Calu3 (cell line): ENCODE data around the gene MGAT3. TPM values are rescaled to one million over a fixed set of nuclear protein-coding genes. Genes with fewer than 3 reads are reported as not detected.

Experiments
- BruUV-seq: library from RNA; stranded (reverse); fragments of 400-500 nt; replicated peaks from 2 replicates; lab custom pipeline; 2021; lab: Mats Ljungman, UMichigan
- CTCF ChIA-PET: fragments of 300-600 bp; sonication (Branson Sonifier 250); formaldehyde crosslinking; loops from one replicate; lab custom pipeline; 2022; ENCODE audit warnings: antibody characterized with exemption; lab: Charles Lee
- DNase-seq: peaks from one replicate; pipeline ENCODE4 v3.0.0; 2022
- H3K27ac Mint-ChIP-seq: one replicate; pipeline ENCODE4 v1.8.0; 2022; ENCODE audit warnings: mixed read lengths; ENCODE audit not compliant: unreplicated experiment
- H3K27me3 Mint-ChIP-seq: one replicate; pipeline ENCODE4 v1.8.0; 2022; ENCODE audit warnings: mixed read lengths; ENCODE audit not compliant: unreplicated experiment
- H3K36me3 Mint-ChIP-seq: one replicate; pipeline ENCODE4 v1.8.0; 2022; ENCODE audit warnings: mild to moderate bottlenecking, moderate library complexity, mixed read lengths; ENCODE audit not compliant: insufficient read depth, unreplicated experiment
- H3K4me1 Mint-ChIP-seq: one replicate; pipeline ENCODE4 v1.8.0; 2022; ENCODE audit warnings: mild to moderate bottlenecking, low read depth, mixed read lengths; ENCODE audit not compliant: unreplicated experiment
- H3K4me3 Mint-ChIP-seq: one replicate; pipeline ENCODE4 v1.8.0; 2022; ENCODE audit warnings: mild to moderate bottlenecking, low read depth, moderate library complexity, mixed read lengths; ENCODE audit not compliant: unreplicated experiment
- H3K9me3 Mint-ChIP-seq: one replicate; pipeline ENCODE4 v1.8.0; 2022; ENCODE audit warnings: low read depth, mixed read lengths; ENCODE audit not compliant: unreplicated experiment
- CTCF ChIP-seq: fragments of 200-600 bp; IDR thresholded peaks from one replicate; pipeline ENCODE4 v1.8.0; 2022; ENCODE audit warnings: antibody characterized with exemption; ENCODE audit not compliant: unreplicated experiment
- intact Hi-C: fragments of 100-400 bp; cut with micrococcal nuclease; formaldehyde crosslinking; loops from one replicate; pipeline ENCODE4 v1.10.0; 2022; ENCODE audit not compliant: unreplicated experiment
- total RNA-seq: library from RNA; stranded (reverse); gene quantifications from 2 replicates; pipeline ENCODE4 v1.2.3, GENCODE V29; 2022

MGAT3 gene
- total RNA-seq, 1 experiment from 2014 or later, result 33.0 TPM

GRCh38 chr22:39508393-39508792 lies 51.6 kb downstream of the MGAT3 start:
- intact Hi-C loops, result no loop called here
- BruUV-seq, result no TSS peak
- Mint-ChIP-seq H3K27ac (no peak overlapping the region), H3K4me1 (peaks cover 25% of the 10 kb centered on the region), H3K27me3 (no peaks in the 10 kb centered on the region), H3K4me3 (no peak overlapping the region), H3K36me3 (peaks cover 78% of the 10 kb centered on the region), H3K9me3 (no peaks in the 10 kb centered on the region)
- TF ChIP-seq CTCF, result no peak
- CTCF ChIA-PET, result no interaction called here
- DNase-seq, result no peak

GRCh38 chr22:39510529-39511149 lies 53.8 kb downstream of the MGAT3 start:
- no TSS peak for BruUV-seq
- no peak overlapping the region for H3K27ac Mint-ChIP-seq
- no peak for DNase-seq
- peaks cover 14% of the 10 kb centered on the region for H3K4me1 Mint-ChIP-seq
- no peak for TF ChIP-seq CTCF
- no peaks in the 10 kb centered on the region for H3K9me3 Mint-ChIP-seq
- H3K4me3 Mint-ChIP-seq, result no peak overlapping the region
- intact Hi-C loops, result no loop called here
- CTCF ChIA-PET, result interaction anchor here (0.6 to 1.2 kb wide), 3 partner anchors 47 to 687 kb away, joined by 3 to 4 read pairs (median 3); partner anchors contain the start of gene TAB1
- no peaks in the 10 kb centered on the region for H3K27me3 Mint-ChIP-seq
- peaks cover 83% of the 10 kb centered on the region for H3K36me3 Mint-ChIP-seq

- no peak for DNase-seq
- CTCF ChIA-PET, result interaction anchor here (1.1 kb wide), 1 partner anchor 14 kb away, joined by 3 read pairs; no protein-coding TSS in a partner anchor
- no TSS peak for BruUV-seq
- Mint-ChIP-seq H3K27ac (no peak overlapping the region), H3K4me3 (no peak overlapping the region), H3K36me3 (peaks cover 83% of the 10 kb centered on the region), H3K27me3 (no peaks in the 10 kb centered on the region), H3K9me3 (no peaks in the 10 kb centered on the region), H3K4me1 (peaks cover 10% of the 10 kb centered on the region)
- no peak for TF ChIP-seq CTCF
- intact Hi-C loops, result no loop called here
Measured at GRCh38 chr22:39511226-39511625, 54.4 kb downstream of the MGAT3 start.

- peaks cover 10% of the 10 kb centered on the region for H3K4me1 Mint-ChIP-seq
- H3K27ac Mint-ChIP-seq, result no peak overlapping the region
- BruUV-seq, result no TSS peak
- intact Hi-C loops, result no loop called here
- TF ChIP-seq CTCF, result no peak
- H3K27me3 Mint-ChIP-seq, result no peaks in the 10 kb centered on the region
- H3K9me3 Mint-ChIP-seq, result no peaks in the 10 kb centered on the region
- CTCF ChIA-PET, result interaction anchor here (0.6 to 1.1 kb wide), 2 partner anchors 15 to 31 kb away, joined by 3 read pairs; no protein-coding TSS in a partner anchor
- H3K36me3 Mint-ChIP-seq, result peaks cover 79% of the 10 kb centered on the region
- no peak for DNase-seq
- H3K4me3 Mint-ChIP-seq, result no peak overlapping the region
Measured at GRCh38 chr22:39512026-39512425, 55.2 kb downstream of the MGAT3 start.
